HL-60 (cell line): Measurements from ENCODE around the gene PARD6G.

Source experiments
- DNase-seq, 2 experiments: peaks; one replicate each; pipeline ENCODE4 v3.0.0-alpha.2; 2010 to 2020; ENCODE audit warnings: low read depth in 1 of 2, low spot score in 1 of 2
- H3K27ac ChIP-seq: fragments of 250-450 bp; sonication (Bioruptor Pico); replicated peaks from 2 replicates; pipeline ENCODE4 v1.5.1; 2020; ENCODE audit warnings: mild to moderate bottlenecking, moderate library complexity
- H3K27me3 ChIP-seq: fragments of 250-450 bp; sonication (Bioruptor Pico); 2 replicates; pipeline ENCODE4 v1.5.1; 2021; ENCODE audit warnings: mild to moderate bottlenecking, moderate library complexity; ENCODE audit not compliant: insufficient read depth, poor library complexity, severe bottlenecking
- H3K4me3 ChIP-seq: replicated peaks from 2 replicates; pipeline ENCODE4 v1.5.1; 2011; ENCODE audit warnings: mild to moderate bottlenecking, control low read depth, low read length; ENCODE audit not compliant: insufficient read depth
- GABPA ChIP-seq: IDR thresholded peaks from 2 replicates; pipeline ENCODE4 v1.6.1; 2012; ENCODE audit warnings: low read depth
- POLR2AphosphoS5 ChIP-seq: IDR thresholded peaks from 2 replicates; pipeline ENCODE4 v1.6.1; 2012; ENCODE audit warnings: low read depth
- REST ChIP-seq: IDR thresholded peaks from 2 replicates; pipeline ENCODE4 v1.6.1; 2012; ENCODE audit warnings: low read depth; ENCODE audit not compliant: insufficient replicate concordance
- SPI1 ChIP-seq: IDR thresholded peaks from 2 replicates; pipeline ENCODE4 v1.6.1; 2012; ENCODE audit warnings: low read depth, mild to moderate bottlenecking, borderline replicate concordance
- TF ChIP-seq, protein P1 (sequence below): IDR thresholded peaks from one replicate; pipeline ENCODE4 v1.5.1; 2011; ENCODE audit warnings: low read length, control low read depth, inconsistent platforms; ENCODE audit not compliant: insufficient read depth

PARD6G gene

DNA sequence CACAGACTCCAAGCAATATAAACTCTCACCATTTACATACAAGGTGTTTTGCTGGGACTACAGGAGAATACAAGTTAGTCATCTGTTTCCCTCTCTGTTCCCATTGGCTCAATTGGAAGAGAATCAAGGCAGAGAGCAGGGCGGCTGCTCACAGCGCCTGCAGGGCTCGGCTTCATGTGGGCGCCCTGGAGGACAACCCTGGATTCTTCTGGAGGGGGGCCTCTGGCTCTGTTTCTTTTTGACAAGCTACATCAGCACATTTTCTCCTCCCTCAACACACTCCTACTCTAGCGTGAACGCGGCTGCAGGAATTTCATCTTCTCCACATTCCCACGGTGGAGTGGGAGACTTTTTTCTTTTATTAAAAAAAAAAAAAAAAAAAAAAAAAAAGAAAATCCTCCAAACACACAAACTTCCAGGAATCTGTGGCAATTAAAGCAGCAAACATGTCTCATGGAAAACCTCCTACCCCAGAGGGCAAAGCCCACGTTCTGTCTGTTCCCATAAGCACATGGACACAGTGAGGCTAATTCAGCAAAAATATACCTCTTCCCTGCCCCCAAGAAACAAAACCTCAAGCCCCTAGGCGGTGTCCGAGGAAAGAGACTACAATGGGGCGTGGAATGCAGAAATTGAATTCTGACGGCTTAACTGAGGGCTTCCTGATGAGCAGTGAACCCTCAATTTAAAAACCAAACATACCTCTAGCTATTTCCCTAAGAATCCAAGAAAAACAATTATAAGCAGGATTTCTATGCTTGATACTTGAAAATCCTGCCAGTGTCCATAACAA is 50.6 kb downstream of the PARD6G start:
- DNase-seq = no peak
- H3K4me3 ChIP-seq = no peak overlapping the region
- no peak overlapping the region for H3K27ac ChIP-seq
- H3K27me3 ChIP-seq = peaks cover 22% of the 10 kb centered on the region
- TF ChIP-seq SPI1 (no peak), GABPA (no peak), POLR2AphosphoS5 (no peak), REST (no peak)
- TF ChIP-seq, protein P1, sequence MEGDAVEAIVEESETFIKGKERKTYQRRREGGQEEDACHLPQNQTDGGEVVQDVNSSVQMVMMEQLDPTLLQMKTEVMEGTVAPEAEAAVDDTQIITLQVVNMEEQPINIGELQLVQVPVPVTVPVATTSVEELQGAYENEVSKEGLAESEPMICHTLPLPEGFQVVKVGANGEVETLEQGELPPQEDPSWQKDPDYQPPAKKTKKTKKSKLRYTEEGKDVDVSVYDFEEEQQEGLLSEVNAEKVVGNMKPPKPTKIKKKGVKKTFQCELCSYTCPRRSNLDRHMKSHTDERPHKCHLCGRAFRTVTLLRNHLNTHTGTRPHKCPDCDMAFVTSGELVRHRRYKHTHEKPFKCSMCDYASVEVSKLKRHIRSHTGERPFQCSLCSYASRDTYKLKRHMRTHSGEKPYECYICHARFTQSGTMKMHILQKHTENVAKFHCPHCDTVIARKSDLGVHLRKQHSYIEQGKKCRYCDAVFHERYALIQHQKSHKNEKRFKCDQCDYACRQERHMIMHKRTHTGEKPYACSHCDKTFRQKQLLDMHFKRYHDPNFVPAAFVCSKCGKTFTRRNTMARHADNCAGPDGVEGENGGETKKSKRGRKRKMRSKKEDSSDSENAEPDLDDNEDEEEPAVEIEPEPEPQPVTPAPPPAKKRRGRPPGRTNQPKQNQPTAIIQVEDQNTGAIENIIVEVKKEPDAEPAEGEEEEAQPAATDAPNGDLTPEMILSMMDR = no peak

DNA sequence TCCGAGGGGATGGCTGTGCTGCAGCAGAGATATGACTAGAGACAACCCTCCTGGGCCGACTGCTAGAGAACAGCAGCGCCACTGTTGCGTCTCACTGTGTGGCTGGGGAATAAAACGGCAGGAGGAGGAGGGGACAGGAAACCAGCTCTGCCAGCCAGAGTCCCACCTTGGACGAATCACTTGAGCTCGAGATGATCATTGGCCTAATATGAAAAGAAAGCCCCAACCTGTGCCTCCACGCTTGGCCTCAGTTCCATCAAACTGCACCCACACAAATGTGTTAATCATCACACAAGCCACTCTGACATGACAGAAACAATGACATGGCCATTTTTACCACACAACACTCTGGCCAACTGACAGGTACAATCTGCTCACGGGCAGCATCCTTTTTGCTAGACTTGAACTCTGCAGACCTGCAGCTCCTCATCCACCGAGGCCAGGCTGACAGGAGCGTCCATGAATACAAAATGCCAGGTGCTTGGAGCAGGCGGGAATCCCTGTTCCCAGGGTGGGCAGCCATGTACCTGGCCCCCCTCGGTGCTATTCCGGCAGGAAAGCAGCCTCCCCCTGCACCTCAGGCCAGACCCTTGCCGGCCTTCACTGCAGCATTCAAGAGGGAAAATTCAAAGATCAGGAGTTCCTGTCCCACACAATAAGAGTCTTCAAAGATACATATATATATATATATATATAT is 52.3 kb downstream of the PARD6G start:
- TF ChIP-seq GABPA = no peak
- TF ChIP-seq SPI1 = no peak
- TF ChIP-seq REST = no peak
- TF ChIP-seq POLR2AphosphoS5 = no peak
- Histone ChIP-seq H3K27ac (no peak overlapping the region), H3K27me3 (peaks cover 22% of the 10 kb centered on the region), H3K4me3 (no peak overlapping the region)
- DNase-seq = no peak

DNA sequence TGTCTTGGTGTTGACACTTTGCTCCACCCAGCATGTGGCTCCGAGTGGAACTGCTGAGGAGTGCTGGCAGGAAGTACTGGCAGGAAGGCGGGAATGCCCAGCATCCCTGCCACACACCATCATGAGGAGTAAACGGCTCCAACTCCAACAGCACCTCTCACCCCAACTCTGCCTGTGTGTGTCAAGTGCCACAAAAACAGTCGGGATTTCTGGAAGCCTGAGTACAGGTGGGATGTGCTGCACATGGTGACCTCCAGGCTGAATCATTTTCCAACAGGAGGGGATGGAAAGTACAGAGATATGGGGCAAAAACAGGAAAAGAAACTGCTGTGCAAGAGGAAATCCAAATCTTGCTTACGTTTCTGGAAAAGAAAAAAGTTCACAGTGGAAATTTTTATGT is 53.6 kb downstream of the PARD6G start:
- Histone ChIP-seq H3K27ac (no peak overlapping the region), H3K4me3 (no peak overlapping the region), H3K27me3 (peaks cover 20% of the 10 kb centered on the region)
- no peak for DNase-seq
- TF ChIP-seq POLR2AphosphoS5 (no peak), GABPA (no peak), SPI1 (no peak), REST (no peak)
- TF ChIP-seq, protein P1 = no peak
